ENCODE measurements around the gene STARD5. TPM values are rescaled to one million over a fixed set of nuclear protein-coding genes. Genes with fewer than 3 reads are reported as not detected.

Gene STARD5
- total RNA-seq, 1 donor from 2014 or later, result 8.5 TPM

DNA sequence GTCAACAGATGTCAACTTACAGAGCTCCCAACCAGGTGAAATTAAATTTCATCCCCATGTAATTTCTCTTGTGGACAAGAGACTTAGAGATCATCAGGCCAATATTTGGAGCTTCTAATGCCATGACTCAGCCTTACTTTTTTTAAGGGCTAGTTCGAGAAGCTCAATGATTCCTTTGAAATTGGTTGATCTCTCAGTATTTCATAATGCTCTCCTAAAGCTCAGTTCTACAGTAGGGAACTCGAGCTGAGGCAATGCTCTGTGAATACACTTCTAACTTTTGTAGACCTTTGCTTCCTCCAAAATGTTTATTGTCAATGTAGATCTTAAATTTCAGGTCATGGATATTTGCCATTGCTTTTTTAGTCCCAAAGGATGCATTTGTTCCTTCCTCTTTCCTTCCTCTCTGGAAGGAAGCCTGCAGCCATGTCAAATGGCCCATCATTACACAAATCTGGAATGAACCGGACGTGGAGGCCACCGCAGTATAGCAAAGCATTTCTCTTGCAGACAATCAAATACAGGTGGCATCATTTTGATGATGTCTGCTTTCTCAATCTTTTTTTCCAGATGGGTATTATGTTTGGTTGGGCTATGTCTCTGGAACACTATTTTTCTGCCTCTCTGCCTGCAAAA lies 28.3 kb downstream of the STARD5 start:
- no peaks in the 10 kb centered on the region for H3F3A ChIP-seq (ENCODE audit: low read depth)
- Mint-ChIP-seq H3K4me3 (no peak overlapping the region), H3K36me3 (no peaks in the 10 kb centered on the region), H3K4me1 (peaks cover 2% of the 10 kb centered on the region), H3K27me3 (ENCODE audit: insufficient read depth, low read depth) (peaks cover 8% of the 10 kb centered on the region), H3K9me3 (no peaks in the 10 kb centered on the region), H3K27ac (no peak overlapping the region)
- no peak for DNase-seq (ENCODE audit: low spot score)
- H3K27me3 ChIP-seq, result no peaks in the 10 kb centered on the region
- H3K79me2 ChIP-seq (ENCODE audit: low read depth), result no peaks in the 10 kb centered on the region
- no peaks in the 10 kb centered on the region for H4K20me1 ChIP-seq (ENCODE audit: low read depth)
- H3K27ac ChIP-seq, result no peak overlapping the region
- TF ChIP-seq EZH2phosphoT487 (IDR thresholded peaks at IDR 0.05) (no peak), EZH2 (IDR thresholded peaks at IDR 0.05) (no peak)
- TF ChIP-seq, protein P1, sequence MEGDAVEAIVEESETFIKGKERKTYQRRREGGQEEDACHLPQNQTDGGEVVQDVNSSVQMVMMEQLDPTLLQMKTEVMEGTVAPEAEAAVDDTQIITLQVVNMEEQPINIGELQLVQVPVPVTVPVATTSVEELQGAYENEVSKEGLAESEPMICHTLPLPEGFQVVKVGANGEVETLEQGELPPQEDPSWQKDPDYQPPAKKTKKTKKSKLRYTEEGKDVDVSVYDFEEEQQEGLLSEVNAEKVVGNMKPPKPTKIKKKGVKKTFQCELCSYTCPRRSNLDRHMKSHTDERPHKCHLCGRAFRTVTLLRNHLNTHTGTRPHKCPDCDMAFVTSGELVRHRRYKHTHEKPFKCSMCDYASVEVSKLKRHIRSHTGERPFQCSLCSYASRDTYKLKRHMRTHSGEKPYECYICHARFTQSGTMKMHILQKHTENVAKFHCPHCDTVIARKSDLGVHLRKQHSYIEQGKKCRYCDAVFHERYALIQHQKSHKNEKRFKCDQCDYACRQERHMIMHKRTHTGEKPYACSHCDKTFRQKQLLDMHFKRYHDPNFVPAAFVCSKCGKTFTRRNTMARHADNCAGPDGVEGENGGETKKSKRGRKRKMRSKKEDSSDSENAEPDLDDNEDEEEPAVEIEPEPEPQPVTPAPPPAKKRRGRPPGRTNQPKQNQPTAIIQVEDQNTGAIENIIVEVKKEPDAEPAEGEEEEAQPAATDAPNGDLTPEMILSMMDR (IDR thresholded peaks at IDR 0.05), result no peak
- no peak overlapping the region for H3K4me2 ChIP-seq
- no peaks in the 10 kb centered on the region for H3K36me3 ChIP-seq
- no peak overlapping the region for H3K9ac ChIP-seq
- no peaks in the 10 kb centered on the region for H3K4me1 ChIP-seq
- H3K9me3 ChIP-seq (ENCODE audit: low read depth), result no peaks in the 10 kb centered on the region
- H2AFZ ChIP-seq (replicated peaks), result no peak overlapping the region
- no peak overlapping the region for H3K4me3 ChIP-seq

DNA sequence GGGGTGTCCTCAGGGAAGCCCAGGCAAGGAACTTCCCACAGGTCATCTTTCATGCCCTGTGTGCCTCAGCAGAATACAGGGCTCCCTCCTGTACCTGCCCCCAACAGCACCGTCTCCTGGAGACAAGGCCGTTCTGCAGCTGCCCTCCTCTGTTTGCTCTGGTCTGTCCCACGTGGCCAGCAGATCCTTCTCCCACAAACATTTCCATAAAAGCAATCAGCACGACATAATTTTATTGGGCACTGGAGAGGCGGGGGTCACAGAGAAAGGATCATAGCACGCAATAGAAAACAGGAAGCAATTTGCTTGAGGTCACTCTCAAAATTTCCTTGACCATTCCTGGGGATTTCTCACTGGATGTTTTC lies 29.4 kb downstream of the STARD5 start:
- no peaks in the 10 kb centered on the region for H3K79me2 ChIP-seq (ENCODE audit: low read depth)
- peaks cover 2% of the 10 kb centered on the region for H3K4me1 Mint-ChIP-seq
- no peaks in the 10 kb centered on the region for H3K36me3 Mint-ChIP-seq

DNA sequence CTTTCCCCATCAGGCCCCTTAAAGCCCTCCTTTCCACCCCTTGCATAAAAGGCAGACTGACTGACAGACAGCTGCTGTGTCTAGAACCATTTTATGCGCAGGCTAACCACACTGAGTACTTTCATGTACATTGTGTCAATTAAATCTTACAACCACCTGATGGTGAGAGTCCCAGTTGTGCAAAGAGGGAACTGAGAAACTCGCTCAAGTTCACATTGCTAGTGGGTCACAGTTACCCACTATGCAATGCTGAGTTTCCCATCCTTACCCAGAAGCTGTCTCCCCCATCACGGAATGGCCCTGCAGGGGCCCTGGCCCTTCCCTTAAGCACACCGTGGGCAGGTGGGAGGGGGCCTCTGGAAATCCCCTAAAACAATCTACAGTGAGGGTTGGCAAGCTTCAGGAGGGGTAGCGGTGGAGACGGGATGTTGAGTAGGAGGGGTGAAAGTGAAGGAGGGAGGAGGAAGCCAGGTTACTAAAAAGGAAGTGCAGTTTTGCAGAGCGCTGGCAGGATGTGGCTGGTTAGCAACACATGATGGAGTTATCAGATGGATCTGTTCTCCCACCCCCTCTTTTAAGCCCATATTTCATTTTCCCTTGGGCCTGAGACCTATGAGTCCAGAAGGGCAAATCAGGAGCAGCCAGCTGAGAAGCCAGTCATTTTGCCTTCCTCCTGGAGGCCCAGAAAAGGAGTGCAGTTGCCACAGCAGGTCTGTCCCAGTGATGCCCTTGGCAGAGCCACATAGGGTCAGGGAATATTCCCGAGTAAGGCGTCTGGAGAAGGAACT lies 30.0 kb downstream of the STARD5 start:
- H3F3A ChIP-seq (ENCODE audit: low read depth), result no peaks in the 10 kb centered on the region
- no peak overlapping the region for H3K9ac ChIP-seq
- H3K36me3 ChIP-seq, result no peaks in the 10 kb centered on the region
- H3K4me1 Mint-ChIP-seq, result peaks cover 2% of the 10 kb centered on the region
- H3K4me2 ChIP-seq, result no peak overlapping the region
- H3K9me3 ChIP-seq (ENCODE audit: low read depth), result no peaks in the 10 kb centered on the region
- H3K79me2 ChIP-seq (ENCODE audit: low read depth), result no peaks in the 10 kb centered on the region
- H3K27me3 ChIP-seq, result no peaks in the 10 kb centered on the region
- peaks cover 5% of the 10 kb centered on the region for H3K27me3 Mint-ChIP-seq (ENCODE audit: insufficient read depth, low read depth)
- H3K27ac ChIP-seq, result no peak overlapping the region
- no peak overlapping the region for H3K4me3 ChIP-seq
- no peak overlapping the region for H3K4me3 Mint-ChIP-seq
- H2AFZ ChIP-seq (replicated peaks), result peak overlapping the region; percentile 50
- no peak for DNase-seq (ENCODE audit: low spot score)
- no peaks in the 10 kb centered on the region for H3K36me3 Mint-ChIP-seq
- H3K4me1 ChIP-seq, result no peaks in the 10 kb centered on the region
- TF ChIP-seq EZH2phosphoT487 (IDR thresholded peaks at IDR 0.05) (no peak), EZH2 (IDR thresholded peaks at IDR 0.05) (no peak)
- TF ChIP-seq, protein P1 (IDR thresholded peaks at IDR 0.05), result no peak
- H3K27ac Mint-ChIP-seq, result no peak overlapping the region
- H3K9me3 Mint-ChIP-seq, result no peaks in the 10 kb centered on the region
- H4K20me1 ChIP-seq (ENCODE audit: low read depth), result no peaks in the 10 kb centered on the region

More for the DNA sequence above, 29.4 kb downstream of the STARD5 start:
- Histone ChIP-seq H3K27me3 (no peaks in the 10 kb centered on the region), H3F3A (ENCODE audit: low read depth) (no peaks in the 10 kb centered on the region), H3K4me1 (no peaks in the 10 kb centered on the region), H3K4me2 (no peak overlapping the region), H3K9me3 (ENCODE audit: low read depth) (no peaks in the 10 kb centered on the region), H3K36me3 (no peaks in the 10 kb centered on the region), H3K27ac (no peak overlapping the region), H2AFZ (replicated peaks) (peak overlapping the region; percentile 50), H4K20me1 (ENCODE audit: low read depth) (no peaks in the 10 kb centered on the region), H3K9ac (no peak overlapping the region), H3K4me3 (no peak overlapping the region)
- Mint-ChIP-seq H3K9me3 (no peaks in the 10 kb centered on the region), H3K4me3 (no peak overlapping the region), H3K27me3 (ENCODE audit: insufficient read depth, low read depth) (peaks cover 8% of the 10 kb centered on the region), H3K27ac (no peak overlapping the region)
- TF ChIP-seq EZH2 (IDR thresholded peaks at IDR 0.05), result no peak
- TF ChIP-seq, protein P1 (IDR thresholded peaks at IDR 0.05), result peak; percentile 7
- no peak for DNase-seq (ENCODE audit: low spot score)
